ENCODE measurements around the gene MLH3.
A peak's percentile ranks its signal among the peaks of the same experiment; 100 is the strongest.

MLH3 gene

DNA sequence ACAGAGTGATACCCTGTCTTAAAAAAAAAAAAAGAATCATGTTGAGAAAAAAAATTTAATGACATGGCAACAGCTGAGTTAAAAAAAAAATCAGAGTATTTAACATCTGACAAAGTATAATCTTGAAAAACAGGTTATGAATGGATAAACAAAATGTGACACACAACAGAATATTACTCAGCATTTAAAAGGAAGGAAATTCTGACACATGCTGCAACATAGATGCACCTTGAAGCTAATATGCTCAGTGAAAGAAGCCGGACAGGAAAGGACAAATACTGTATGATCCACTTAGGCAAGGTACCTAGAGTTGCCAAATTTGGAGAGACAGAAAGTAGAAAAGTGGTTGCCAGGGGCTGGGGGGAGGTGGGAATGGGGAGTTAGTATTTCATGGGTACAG lies 67.9 kb downstream of the MLH3 start:
- H3K18ac ChIP-seq (ENCODE audit: low read length) = no peak overlapping the region

DNA sequence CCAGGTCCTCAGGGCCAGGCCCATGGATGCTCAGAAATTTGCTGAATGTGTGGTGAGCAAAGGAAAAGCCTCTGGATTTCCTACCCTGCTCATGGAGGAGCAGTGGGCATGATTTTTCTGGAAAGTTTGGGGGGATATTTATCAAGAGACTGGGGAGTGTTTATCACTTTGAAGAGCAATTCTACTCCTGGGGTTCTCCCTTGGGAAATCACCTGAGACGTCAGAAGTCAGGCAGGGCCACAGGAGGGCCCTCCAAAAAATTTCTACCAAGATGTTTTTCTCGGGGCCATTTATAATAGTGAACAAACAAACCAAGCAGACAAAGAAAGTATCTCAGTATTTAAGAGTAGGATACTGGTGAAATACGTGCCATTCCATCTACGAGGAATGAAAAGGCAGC lies 68.6 kb downstream of the MLH3 start:
- no peak overlapping the region for H3K9ac ChIP-seq (ENCODE audit: low read depth, low read length, poor library complexity)
- no peak overlapping the region for H3K4ac ChIP-seq (ENCODE audit: low read length)
- H3K27me3 ChIP-seq (ENCODE audit: control insufficient read depth in 3 of 3, insufficient read depth in 3 of 3, low read depth in 1 of 3, low read length in 3 of 3) = no peaks in the 10 kb centered on the region
- DNase-seq (ENCODE audit: low spot score) = no peak
- H3K4me2 ChIP-seq (ENCODE audit: insufficient read depth, low read length, poor library complexity, severe bottlenecking) = no peak overlapping the region
- no peak overlapping the region for H3K23ac ChIP-seq (ENCODE audit: low read depth, low read length, poor library complexity)
- H2BK120ac ChIP-seq (ENCODE audit: low read depth, low read length) = no peak overlapping the region
- no peaks in the 10 kb centered on the region for H3K9me3 ChIP-seq (replicated peaks in 1 of 2; ENCODE audit: control insufficient read depth in 2 of 2, insufficient read depth in 1 of 2, low read depth in 1 of 2, low read length in 2 of 2)
- peak overlapping the region; percentile 35 for H3K18ac ChIP-seq (ENCODE audit: low read length)
- no peak overlapping the region for H4K8ac ChIP-seq (ENCODE audit: low read depth, low read length)
- H2AFZ ChIP-seq (ENCODE audit: low read length) = no peak overlapping the region
- H3K14ac ChIP-seq (ENCODE audit: low read length) = no peak overlapping the region
- no peak overlapping the region for H3K27ac ChIP-seq (replicated peaks; ENCODE audit: low read length)
- H2BK5ac ChIP-seq (ENCODE audit: low read length) = no peak overlapping the region
- no peak overlapping the region for H3K4me3 ChIP-seq (ENCODE audit: low read length in 2 of 2)
- no peak overlapping the region for H2BK15ac ChIP-seq (ENCODE audit: low read length)
- no CpG with 5 or more reads among the region's 4 CpGs for WGBS, 2 donors (ENCODE audit: extremely low coverage in 2 of 2, insufficient read length in 2 of 2, insufficient replicate concordance in 1 of 2)
- H4K91ac ChIP-seq (ENCODE audit: low read depth, low read length, poor library complexity) = no peak overlapping the region
- no peaks in the 10 kb centered on the region for H3K36me3 ChIP-seq (replicated peaks in 1 of 2; ENCODE audit: control insufficient read depth in 2 of 2, insufficient read depth in 2 of 2, low read length in 2 of 2)
- H3K4me1 ChIP-seq (ENCODE audit: control insufficient read depth in 2 of 2, insufficient read depth in 1 of 2, low read depth in 1 of 2, low read length in 2 of 2) = peaks cover 34 to 37% of the 10 kb centered on the region in 2 donors
- no peak overlapping the region for H2BK12ac ChIP-seq (ENCODE audit: low read length)
- no peak overlapping the region for H2AK5ac ChIP-seq (ENCODE audit: low read depth, low read length)
- H3K79me1 ChIP-seq (ENCODE audit: low read depth, low read length) = no peaks in the 10 kb centered on the region

More for the DNA sequence above, 67.9 kb downstream of the MLH3 start:
- Histone ChIP-seq H3K23ac (ENCODE audit: low read depth, low read length, poor library complexity) (no peak overlapping the region), H3K14ac (ENCODE audit: low read length) (no peak overlapping the region), H3K9me3 (replicated peaks in 1 of 2; ENCODE audit: control insufficient read depth in 2 of 2, insufficient read depth in 1 of 2, low read depth in 1 of 2, low read length in 2 of 2) (no peaks in the 10 kb centered on the region), H2BK15ac (ENCODE audit: low read length) (no peak overlapping the region), H4K8ac (ENCODE audit: low read depth, low read length) (no peak overlapping the region), H3K4me2 (ENCODE audit: insufficient read depth, low read length, poor library complexity, severe bottlenecking) (no peak overlapping the region), H2BK12ac (ENCODE audit: low read length) (no peak overlapping the region), H2AK5ac (ENCODE audit: low read depth, low read length) (no peak overlapping the region), H3K27me3 (ENCODE audit: control insufficient read depth in 3 of 3, insufficient read depth in 3 of 3, low read depth in 1 of 3, low read length in 3 of 3) (no peaks in the 10 kb centered on the region), H4K91ac (ENCODE audit: low read depth, low read length, poor library complexity) (no peak overlapping the region), H3K79me1 (ENCODE audit: low read depth, low read length) (no peaks in the 10 kb centered on the region), H3K27ac (replicated peaks; ENCODE audit: low read length) (no peak overlapping the region), H3K4me1 (ENCODE audit: control insufficient read depth in 2 of 2, insufficient read depth in 1 of 2, low read depth in 1 of 2, low read length in 2 of 2) (peaks cover 31 to 32% of the 10 kb centered on the region in 2 donors), H2BK5ac (ENCODE audit: low read length) (no peak overlapping the region), H3K9ac (ENCODE audit: low read depth, low read length, poor library complexity) (no peak overlapping the region), H3K36me3 (replicated peaks in 1 of 2; ENCODE audit: control insufficient read depth in 2 of 2, insufficient read depth in 2 of 2, low read length in 2 of 2) (no peaks in the 10 kb centered on the region), H2BK120ac (ENCODE audit: low read depth, low read length) (no peak overlapping the region), H3K4me3 (ENCODE audit: low read length in 2 of 2) (no peak overlapping the region), H3K4ac (ENCODE audit: low read length) (no peak overlapping the region), H2AFZ (ENCODE audit: low read length) (no peak overlapping the region)
- no peak for DNase-seq (ENCODE audit: low spot score)
- no CpG with 5 or more reads among the region's 1 CpG for WGBS, 2 donors (ENCODE audit: extremely low coverage in 2 of 2, insufficient read length in 2 of 2, insufficient replicate concordance in 1 of 2)

DNA sequence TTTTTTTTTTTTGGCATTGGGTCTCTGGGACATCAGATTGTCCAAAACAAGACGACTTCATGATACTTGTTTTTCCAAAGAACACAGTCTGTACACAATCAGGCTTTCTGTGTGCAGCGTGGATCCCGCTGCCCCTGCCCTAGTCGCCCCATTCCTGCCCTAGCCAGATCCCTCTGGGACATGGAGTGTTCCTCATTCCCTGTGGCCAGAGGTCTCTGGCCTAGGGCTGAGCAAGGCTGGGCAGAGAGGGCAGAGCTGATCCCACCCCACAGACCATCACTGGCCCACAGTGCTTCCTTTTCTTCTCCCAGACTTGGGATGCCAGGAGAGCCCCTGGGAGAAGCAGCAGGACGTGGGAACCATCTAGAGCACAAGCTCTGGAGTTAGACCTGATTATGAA lies 69.4 kb downstream of the MLH3 start:
- Histone ChIP-seq H3K27me3 (ENCODE audit: control insufficient read depth in 3 of 3, insufficient read depth in 3 of 3, low read depth in 1 of 3, low read length in 3 of 3) (no peaks in the 10 kb centered on the region), H4K91ac (ENCODE audit: low read depth, low read length, poor library complexity) (no peak overlapping the region), H3K18ac (ENCODE audit: low read length) (no peak overlapping the region), H3K14ac (ENCODE audit: low read length) (no peak overlapping the region), H3K23ac (ENCODE audit: low read depth, low read length, poor library complexity) (no peak overlapping the region), H3K4me3 (ENCODE audit: low read length in 2 of 2) (no peak overlapping the region), H2BK120ac (ENCODE audit: low read depth, low read length) (no peak overlapping the region), H3K4me2 (ENCODE audit: insufficient read depth, low read length, poor library complexity, severe bottlenecking) (no peak overlapping the region), H3K79me1 (ENCODE audit: low read depth, low read length) (no peaks in the 10 kb centered on the region), H2BK15ac (ENCODE audit: low read length) (no peak overlapping the region), H2BK5ac (ENCODE audit: low read length) (no peak overlapping the region), H3K9ac (ENCODE audit: low read depth, low read length, poor library complexity) (no peak overlapping the region), H3K36me3 (replicated peaks in 1 of 2; ENCODE audit: control insufficient read depth in 2 of 2, insufficient read depth in 2 of 2, low read length in 2 of 2) (no peaks in the 10 kb centered on the region), H3K4me1 (ENCODE audit: control insufficient read depth in 2 of 2, insufficient read depth in 1 of 2, low read depth in 1 of 2, low read length in 2 of 2) (peaks cover 37 to 39% of the 10 kb centered on the region in 2 donors), H3K4ac (ENCODE audit: low read length) (no peak overlapping the region), H4K8ac (ENCODE audit: low read depth, low read length) (no peak overlapping the region), H3K27ac (replicated peaks; ENCODE audit: low read length) (no peak overlapping the region), H2BK12ac (ENCODE audit: low read length) (no peak overlapping the region), H2AK5ac (ENCODE audit: low read depth, low read length) (peak overlapping the region; percentile 48), H3K9me3 (replicated peaks in 1 of 2; ENCODE audit: control insufficient read depth in 2 of 2, insufficient read depth in 1 of 2, low read depth in 1 of 2, low read length in 2 of 2) (no peaks in the 10 kb centered on the region), H2AFZ (ENCODE audit: low read length) (no peak overlapping the region)
- DNase-seq (ENCODE audit: low spot score) = no peak
- no CpG with 5 or more reads among the region's 5 CpGs for WGBS, 2 donors (ENCODE audit: extremely low coverage in 2 of 2, insufficient read length in 2 of 2, insufficient replicate concordance in 1 of 2)

DNA sequence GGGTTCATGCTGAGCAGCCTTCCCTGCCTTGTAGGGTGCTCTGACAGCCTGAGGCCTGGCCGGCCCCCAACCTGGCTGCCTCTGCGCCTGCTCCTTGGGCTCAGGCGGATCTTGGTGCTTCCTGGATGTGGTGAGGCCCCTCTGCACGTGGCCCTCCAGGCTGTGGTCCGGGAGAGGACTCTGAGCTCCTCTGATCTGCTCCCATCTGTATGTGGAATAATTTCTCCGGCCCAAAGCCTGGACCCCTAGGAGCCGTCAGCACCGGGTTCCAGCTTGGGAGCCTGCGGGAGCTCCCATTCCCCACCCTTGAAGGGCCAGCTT lies 69.8 kb downstream of the MLH3 start:
- H2BK120ac ChIP-seq (ENCODE audit: low read depth, low read length) = no peak overlapping the region
- no peaks in the 10 kb centered on the region for H3K27me3 ChIP-seq (ENCODE audit: control insufficient read depth in 3 of 3, insufficient read depth in 3 of 3, low read depth in 1 of 3, low read length in 3 of 3)
- H4K8ac ChIP-seq (ENCODE audit: low read depth, low read length) = no peak overlapping the region
- H3K18ac ChIP-seq (ENCODE audit: low read length) = no peak overlapping the region
- DNase-seq (ENCODE audit: low spot score) = no peak
- no peaks in the 10 kb centered on the region for H3K36me3 ChIP-seq (replicated peaks in 1 of 2; ENCODE audit: control insufficient read depth in 2 of 2, insufficient read depth in 2 of 2, low read length in 2 of 2)
- no peak overlapping the region for H2AK5ac ChIP-seq (ENCODE audit: low read depth, low read length)
- no CpG with 5 or more reads among the region's 9 CpGs for WGBS, 2 donors (ENCODE audit: extremely low coverage in 2 of 2, insufficient read length in 2 of 2, insufficient replicate concordance in 1 of 2)
- no peak overlapping the region for H2BK5ac ChIP-seq (ENCODE audit: low read length)
- H3K4me1 ChIP-seq (ENCODE audit: control insufficient read depth in 2 of 2, insufficient read depth in 1 of 2, low read depth in 1 of 2, low read length in 2 of 2) = peaks cover 37 to 43% of the 10 kb centered on the region in 2 donors
- peaks cover 0 to under 1% of the 10 kb centered on the region in 2 donors for H3K9me3 ChIP-seq (replicated peaks in 1 of 2; ENCODE audit: control insufficient read depth in 2 of 2, insufficient read depth in 1 of 2, low read depth in 1 of 2, low read length in 2 of 2)
- no peak overlapping the region for H3K23ac ChIP-seq (ENCODE audit: low read depth, low read length, poor library complexity)
- H3K4me3 ChIP-seq (ENCODE audit: low read length in 2 of 2) = no peak overlapping the region
- no peak overlapping the region for H3K14ac ChIP-seq (ENCODE audit: low read length)
- H3K4me2 ChIP-seq (ENCODE audit: insufficient read depth, low read length, poor library complexity, severe bottlenecking) = no peak overlapping the region
- H3K4ac ChIP-seq (ENCODE audit: low read length) = no peak overlapping the region
- H3K79me1 ChIP-seq (ENCODE audit: low read depth, low read length) = no peaks in the 10 kb centered on the region
- no peak overlapping the region for H4K91ac ChIP-seq (ENCODE audit: low read depth, low read length, poor library complexity)
- H3K27ac ChIP-seq (replicated peaks; ENCODE audit: low read length) = no peak overlapping the region
- H2BK15ac ChIP-seq (ENCODE audit: low read length) = no peak overlapping the region
- H2BK12ac ChIP-seq (ENCODE audit: low read length) = peak overlapping the region; percentile 33
- H3K9ac ChIP-seq (ENCODE audit: low read depth, low read length, poor library complexity) = no peak overlapping the region
- H2AFZ ChIP-seq (ENCODE audit: low read length) = peak overlapping the region; percentile 99

Data from neuronal stem cell (in vitro differentiated cells).